ENCODE results near the gene ULK4. TPM values are rescaled to one million over a fixed set of nuclear protein-coding genes. Genes with fewer than 3 reads are reported as not detected.
"Not testable (repeated sequence)": the region's sequence is repeated elsewhere in the genome, so short reads cannot be mapped to it uniquely, and the experiment has no call there.

ULK4 gene
- total RNA-seq, 2 donors from 2014 or later, result 11.1 to 17.9 TPM

DNA sequence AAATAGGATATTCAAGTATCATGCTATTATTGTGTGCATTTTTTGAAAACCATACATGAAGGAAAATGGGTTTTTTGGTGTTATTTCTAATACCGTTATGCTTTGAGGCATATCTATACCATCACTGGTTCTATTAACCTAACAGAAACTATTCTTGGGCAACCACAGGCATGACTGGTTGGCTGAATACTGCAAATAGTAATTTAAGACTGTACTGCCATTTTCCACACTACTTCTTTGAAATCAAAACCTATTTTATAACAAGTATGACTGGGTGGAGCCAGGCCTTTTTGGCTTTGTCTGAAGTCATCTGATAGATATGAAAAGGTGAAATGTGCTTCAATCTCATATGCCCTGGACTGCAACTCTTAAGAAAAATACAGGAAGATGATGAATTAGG, 115.1 kb downstream of the ULK4 start:
- TF ChIP-seq, protein P1, sequence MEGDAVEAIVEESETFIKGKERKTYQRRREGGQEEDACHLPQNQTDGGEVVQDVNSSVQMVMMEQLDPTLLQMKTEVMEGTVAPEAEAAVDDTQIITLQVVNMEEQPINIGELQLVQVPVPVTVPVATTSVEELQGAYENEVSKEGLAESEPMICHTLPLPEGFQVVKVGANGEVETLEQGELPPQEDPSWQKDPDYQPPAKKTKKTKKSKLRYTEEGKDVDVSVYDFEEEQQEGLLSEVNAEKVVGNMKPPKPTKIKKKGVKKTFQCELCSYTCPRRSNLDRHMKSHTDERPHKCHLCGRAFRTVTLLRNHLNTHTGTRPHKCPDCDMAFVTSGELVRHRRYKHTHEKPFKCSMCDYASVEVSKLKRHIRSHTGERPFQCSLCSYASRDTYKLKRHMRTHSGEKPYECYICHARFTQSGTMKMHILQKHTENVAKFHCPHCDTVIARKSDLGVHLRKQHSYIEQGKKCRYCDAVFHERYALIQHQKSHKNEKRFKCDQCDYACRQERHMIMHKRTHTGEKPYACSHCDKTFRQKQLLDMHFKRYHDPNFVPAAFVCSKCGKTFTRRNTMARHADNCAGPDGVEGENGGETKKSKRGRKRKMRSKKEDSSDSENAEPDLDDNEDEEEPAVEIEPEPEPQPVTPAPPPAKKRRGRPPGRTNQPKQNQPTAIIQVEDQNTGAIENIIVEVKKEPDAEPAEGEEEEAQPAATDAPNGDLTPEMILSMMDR (conservative IDR thresholded peaks at IDR 0.05), result no peak
- Histone ChIP-seq H3K4me3 (ENCODE audit: low read length) (no peak overlapping the region), H3K27me3 (ENCODE audit: control insufficient read depth, insufficient read depth, low read length, poor library complexity, severe bottlenecking) (no peaks in the 10 kb centered on the region), H3K9me3 (ENCODE audit: control insufficient read depth, low read length) (peaks cover 17% of the 10 kb centered on the region), H3K27ac (ENCODE audit: low read depth, low read length) (no peak overlapping the region), H3K36me3 (ENCODE audit: control insufficient read depth, insufficient read depth, low read length) (no peaks in the 10 kb centered on the region), H3K4me1 (ENCODE audit: control insufficient read depth, insufficient read depth, low read length) (peaks cover 5% of the 10 kb centered on the region), H3K9ac (ENCODE audit: extremely low read depth, low read length, poor library complexity, severe bottlenecking) (no peak overlapping the region)
- Mint-ChIP-seq H3K36me3 (ENCODE audit: low read depth) (peaks cover 19% of the 10 kb centered on the region), H3K27me3 (ENCODE audit: insufficient read depth) (no peaks in the 10 kb centered on the region), H3K4me1 (peaks cover 11% of the 10 kb centered on the region), H3K4me3 (no peak overlapping the region), H3K9me3 (peaks cover 20% of the 10 kb centered on the region), H3K27ac (no peak overlapping the region)
- no peak for DNase-seq
- 100% methylated on average over 1 of the region's 1 CpG; no CpG with 5 or more reads in 1 of the 2 experiments for WGBS, 2 experiments (ENCODE audit: insufficient coverage in 1 of 2, insufficient read length in 1 of 2)

DNA sequence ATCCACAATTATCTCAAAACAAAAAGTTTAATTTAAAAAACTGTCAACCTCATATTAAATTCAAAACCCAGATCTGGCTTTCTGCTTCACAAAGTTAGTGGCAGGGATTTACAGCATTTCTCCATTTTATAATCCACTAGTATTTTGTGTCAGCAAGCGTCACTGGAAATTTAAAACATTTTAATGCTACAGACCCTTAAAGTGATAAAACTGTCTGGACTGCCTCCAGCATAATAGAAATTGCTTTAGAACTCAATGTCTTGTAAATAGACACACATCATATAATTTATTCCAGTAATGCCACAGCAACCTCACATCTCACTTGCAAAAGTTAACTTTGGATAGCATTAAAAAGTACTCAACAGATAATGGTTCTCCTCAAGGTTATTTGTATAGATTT, 116.1 kb downstream of the ULK4 start:
- 75 to 94% methylated on average over 1 of the region's 1 CpG for WGBS, 2 experiments (ENCODE audit: insufficient coverage in 1 of 2, insufficient read length in 1 of 2)
- H3K27ac Mint-ChIP-seq, result no peak overlapping the region

DNA sequence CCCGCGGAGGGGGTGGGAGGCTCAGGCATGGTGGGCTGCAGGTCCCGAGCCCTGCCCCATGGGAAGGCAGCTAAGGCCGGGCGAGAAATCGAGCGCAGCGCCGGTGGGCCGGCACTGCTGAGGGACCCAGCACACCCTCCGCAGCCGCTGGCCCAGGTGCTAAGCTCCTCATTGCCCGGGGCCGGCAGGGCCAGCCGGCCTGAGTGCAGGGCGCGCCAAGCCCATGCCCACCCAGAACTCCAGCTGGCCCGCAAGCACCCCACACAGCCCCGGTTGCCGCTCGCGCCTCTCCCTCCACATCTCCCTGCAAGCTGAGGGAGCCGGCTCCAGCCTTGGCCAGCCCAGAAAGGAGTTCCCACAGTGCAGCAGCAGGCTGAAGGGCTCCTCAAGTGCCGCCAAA, 117.6 kb downstream of the ULK4 start:
- H3K4me1 Mint-ChIP-seq, result peaks cover 11% of the 10 kb centered on the region
- H3K9me3 ChIP-seq (ENCODE audit: control insufficient read depth, low read length), result peaks cover 32% of the 10 kb centered on the region
- not testable (repeated sequence) for H3K4me3 ChIP-seq (ENCODE audit: low read length); H3K27me3 Mint-ChIP-seq (ENCODE audit: insufficient read depth); DNase-seq; H3K27ac ChIP-seq (ENCODE audit: low read depth, low read length); H3K9ac ChIP-seq (ENCODE audit: extremely low read depth, low read length, poor library complexity, severe bottlenecking); H3K4me3 Mint-ChIP-seq; H3K36me3 ChIP-seq (ENCODE audit: control insufficient read depth, insufficient read depth, low read length); H3K27me3 ChIP-seq (ENCODE audit: control insufficient read depth, insufficient read depth, low read length, poor library complexity, severe bottlenecking); H3K4me1 ChIP-seq (ENCODE audit: control insufficient read depth, insufficient read depth, low read length); H3K27ac Mint-ChIP-seq
- H3K9me3 Mint-ChIP-seq, result peaks cover 38% of the 10 kb centered on the region
- peaks cover 32% of the 10 kb centered on the region for H3K36me3 Mint-ChIP-seq (ENCODE audit: low read depth)
- 90 to 96% methylated on average over 2 to 24 of the region's 24 CpGs for WGBS, 2 experiments (ENCODE audit: insufficient coverage in 1 of 2, insufficient read length in 1 of 2)

More for the DNA sequence above, 116.1 kb downstream of the ULK4 start:
- Histone ChIP-seq H3K9me3 (ENCODE audit: control insufficient read depth, low read length) (peaks cover 18% of the 10 kb centered on the region), H3K4me1 (ENCODE audit: control insufficient read depth, insufficient read depth, low read length) (peaks cover 5% of the 10 kb centered on the region), H3K9ac (ENCODE audit: extremely low read depth, low read length, poor library complexity, severe bottlenecking) (no peak overlapping the region), H3K27ac (ENCODE audit: low read depth, low read length) (no peak overlapping the region), H3K27me3 (ENCODE audit: control insufficient read depth, insufficient read depth, low read length, poor library complexity, severe bottlenecking) (no peaks in the 10 kb centered on the region), H3K36me3 (ENCODE audit: control insufficient read depth, insufficient read depth, low read length) (no peaks in the 10 kb centered on the region), H3K4me3 (ENCODE audit: low read length) (no peak overlapping the region)
- H3K4me1 Mint-ChIP-seq, result peaks cover 11% of the 10 kb centered on the region
- no peaks in the 10 kb centered on the region for H3K27me3 Mint-ChIP-seq (ENCODE audit: insufficient read depth)
- peaks cover 26% of the 10 kb centered on the region for H3K9me3 Mint-ChIP-seq
- H3K4me3 Mint-ChIP-seq, result no peak overlapping the region
- TF ChIP-seq, protein P1 (conservative IDR thresholded peaks at IDR 0.05), result no peak
- no peak for DNase-seq
- H3K36me3 Mint-ChIP-seq (ENCODE audit: low read depth), result peaks cover 24% of the 10 kb centered on the region

DNA sequence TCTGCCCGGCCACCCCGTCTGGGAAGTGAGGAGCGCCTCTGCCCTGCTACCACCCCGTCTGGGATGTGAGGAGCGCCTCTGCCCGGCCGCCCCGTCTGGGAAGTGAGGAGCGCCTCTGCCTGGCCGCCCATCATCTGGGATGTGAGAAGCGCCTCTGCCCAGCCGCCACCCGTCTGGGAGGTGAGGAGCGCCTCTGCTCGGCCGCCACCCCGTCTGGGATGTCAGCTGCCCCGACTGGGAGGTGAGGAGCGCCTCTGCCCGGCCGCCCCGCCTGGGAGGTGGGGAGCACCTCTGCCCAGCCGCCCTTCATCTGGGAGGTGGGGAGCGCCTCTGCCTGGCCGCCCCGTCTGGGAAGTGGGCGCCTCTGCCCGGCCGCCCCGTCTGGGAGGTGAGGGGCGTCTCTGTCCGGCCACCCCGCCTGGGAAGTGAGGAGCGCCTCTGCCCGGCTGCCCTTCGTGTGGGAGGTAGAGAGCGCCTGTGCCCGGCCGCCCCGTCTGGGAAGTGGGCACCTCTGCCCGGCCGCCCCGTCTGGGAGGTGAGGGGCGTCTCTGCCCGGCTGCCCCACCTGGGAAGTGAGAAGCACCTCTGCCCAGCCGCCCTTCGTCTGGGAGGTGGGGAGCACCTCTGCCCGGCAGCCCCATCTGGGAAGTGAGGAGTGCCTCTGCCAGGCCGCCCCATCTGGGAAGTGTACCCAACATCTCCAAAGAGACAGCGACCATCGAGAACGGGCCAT, 120.8 kb downstream of the ULK4 start:
- H3K4me3 ChIP-seq (ENCODE audit: low read length); H3K36me3 ChIP-seq (ENCODE audit: control insufficient read depth, insufficient read depth, low read length); H3K27me3 Mint-ChIP-seq (ENCODE audit: insufficient read depth); H3K4me1 ChIP-seq (ENCODE audit: control insufficient read depth, insufficient read depth, low read length); H3K4me3 Mint-ChIP-seq; H3K27ac ChIP-seq (ENCODE audit: low read depth, low read length); H3K27me3 ChIP-seq (ENCODE audit: control insufficient read depth, insufficient read depth, low read length, poor library complexity, severe bottlenecking); DNase-seq; H3K27ac Mint-ChIP-seq; H3K4me1 Mint-ChIP-seq; H3K9ac ChIP-seq (ENCODE audit: extremely low read depth, low read length, poor library complexity, severe bottlenecking): not testable (repeated sequence)
- H3K9me3 Mint-ChIP-seq, result peaks cover 42% of the 10 kb centered on the region
- H3K36me3 Mint-ChIP-seq (ENCODE audit: low read depth), result peaks cover 32% of the 10 kb centered on the region
- peaks cover 32% of the 10 kb centered on the region for H3K9me3 ChIP-seq (ENCODE audit: control insufficient read depth, low read length)
- 94 to 95% methylated on average over 15 to 52 of the region's 52 CpGs for WGBS, 2 experiments (ENCODE audit: insufficient coverage in 1 of 2, insufficient read length in 1 of 2)

Data from endodermal cell (in vitro differentiated cells).